Embryonic facial prominence (tissue), 1 donor: ENCODE data around the gene LMO2.
"Not testable (repeated sequence)": the region's sequence is repeated elsewhere in the genome, so short reads cannot be mapped to it uniquely, and the experiment has no call there.

Experiments
- DNase-seq: peaks from one replicate; pipeline ENCODE4 v3.0.0-alpha.2; 2016; ENCODE audit errors: extremely low spot score

LMO2 gene

DNA sequence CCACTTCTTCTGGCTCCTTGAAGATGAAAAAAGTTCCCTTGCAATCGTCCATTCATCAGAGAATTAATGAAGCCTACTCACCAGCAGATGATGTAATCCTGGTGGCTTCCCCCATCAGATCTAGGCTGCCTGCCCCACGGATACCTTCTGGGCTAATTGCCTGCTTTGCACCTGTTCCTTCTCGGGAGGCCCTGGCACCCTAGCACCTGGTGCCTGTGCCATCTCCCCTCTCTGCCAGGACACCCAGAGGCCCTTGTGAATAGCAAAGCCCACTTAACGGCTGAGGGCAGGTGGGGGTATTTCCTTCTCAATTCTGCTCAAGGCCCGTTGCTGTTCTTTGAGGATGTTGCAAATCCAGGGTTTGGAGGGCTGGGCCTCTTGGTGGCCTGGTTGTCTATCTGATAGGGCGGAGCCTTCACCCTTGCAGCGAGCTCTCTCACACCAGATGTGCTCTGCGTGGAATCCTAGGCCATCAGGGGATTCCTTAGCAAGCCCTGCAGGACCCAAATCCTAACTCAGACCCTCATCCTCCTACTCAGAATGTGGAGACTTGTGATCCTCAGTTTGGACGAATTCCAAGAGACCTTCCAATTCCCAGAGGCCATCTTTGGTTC lies at the start of gene LMO2:
Gene LMO2, minus strand, starts transcription at position 363 of the 614 bp plus-strand sequence. CDS start 22,360 bp downstream, outside the sequence.
- DNase-seq = no peak

DNA sequence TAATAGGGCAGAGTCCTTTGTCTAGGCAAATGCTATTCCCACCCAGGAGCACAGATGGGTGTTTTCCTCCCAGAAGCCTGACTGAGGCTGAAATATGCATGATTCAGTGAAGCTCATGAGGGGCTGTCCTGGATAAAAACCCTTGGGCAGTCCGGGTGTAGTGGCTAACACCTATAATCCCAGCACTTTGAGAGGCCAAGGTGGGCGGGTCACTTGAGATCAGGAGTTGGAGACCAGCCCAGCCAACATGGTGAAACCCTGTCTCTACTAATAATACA lies 48.6 kb upstream of the LMO2 start:
- no peak for DNase-seq

DNA sequence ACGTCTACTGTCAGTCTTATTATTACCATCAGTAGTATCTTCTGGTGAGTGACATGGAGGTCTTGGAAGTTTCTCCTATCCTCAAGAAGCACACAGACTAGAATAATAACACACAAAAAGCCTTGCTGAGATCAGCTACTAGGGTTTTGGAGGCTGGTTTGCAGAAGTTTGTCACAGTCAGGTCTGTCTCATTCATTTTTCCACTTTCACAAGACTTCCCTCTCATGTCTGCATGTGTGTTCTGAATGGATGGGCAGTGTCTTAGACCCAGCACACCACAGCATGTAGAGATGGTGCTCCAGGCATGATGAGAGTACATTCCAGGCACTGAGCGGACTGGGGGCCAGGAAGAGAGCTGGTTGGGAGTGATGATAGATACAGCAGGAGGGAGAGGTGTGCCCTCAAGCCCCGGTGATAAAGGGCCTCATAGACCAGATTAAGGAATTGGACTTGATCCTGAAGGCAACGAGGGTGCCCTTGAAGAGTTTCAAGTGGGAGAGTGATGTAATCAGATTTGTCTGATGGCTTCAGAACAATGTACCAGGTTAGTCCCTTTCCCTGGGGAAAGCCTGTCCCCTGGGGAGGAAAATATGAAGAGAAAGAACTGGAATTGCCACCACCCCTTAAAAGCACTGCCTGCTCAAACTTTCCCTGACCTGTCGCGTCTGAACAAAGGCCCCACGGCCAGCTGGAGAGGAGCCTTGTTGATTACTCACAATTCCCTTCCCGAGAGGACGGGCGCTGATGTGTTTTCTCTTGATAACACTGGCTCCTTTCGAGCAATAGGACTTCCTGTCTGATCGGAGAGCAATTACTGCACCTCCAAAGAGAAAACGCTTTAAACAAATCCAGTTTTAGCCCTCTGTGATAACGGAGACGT lies 45.1 kb upstream of the LMO2 start:
- DNase-seq = no peak

DNA sequence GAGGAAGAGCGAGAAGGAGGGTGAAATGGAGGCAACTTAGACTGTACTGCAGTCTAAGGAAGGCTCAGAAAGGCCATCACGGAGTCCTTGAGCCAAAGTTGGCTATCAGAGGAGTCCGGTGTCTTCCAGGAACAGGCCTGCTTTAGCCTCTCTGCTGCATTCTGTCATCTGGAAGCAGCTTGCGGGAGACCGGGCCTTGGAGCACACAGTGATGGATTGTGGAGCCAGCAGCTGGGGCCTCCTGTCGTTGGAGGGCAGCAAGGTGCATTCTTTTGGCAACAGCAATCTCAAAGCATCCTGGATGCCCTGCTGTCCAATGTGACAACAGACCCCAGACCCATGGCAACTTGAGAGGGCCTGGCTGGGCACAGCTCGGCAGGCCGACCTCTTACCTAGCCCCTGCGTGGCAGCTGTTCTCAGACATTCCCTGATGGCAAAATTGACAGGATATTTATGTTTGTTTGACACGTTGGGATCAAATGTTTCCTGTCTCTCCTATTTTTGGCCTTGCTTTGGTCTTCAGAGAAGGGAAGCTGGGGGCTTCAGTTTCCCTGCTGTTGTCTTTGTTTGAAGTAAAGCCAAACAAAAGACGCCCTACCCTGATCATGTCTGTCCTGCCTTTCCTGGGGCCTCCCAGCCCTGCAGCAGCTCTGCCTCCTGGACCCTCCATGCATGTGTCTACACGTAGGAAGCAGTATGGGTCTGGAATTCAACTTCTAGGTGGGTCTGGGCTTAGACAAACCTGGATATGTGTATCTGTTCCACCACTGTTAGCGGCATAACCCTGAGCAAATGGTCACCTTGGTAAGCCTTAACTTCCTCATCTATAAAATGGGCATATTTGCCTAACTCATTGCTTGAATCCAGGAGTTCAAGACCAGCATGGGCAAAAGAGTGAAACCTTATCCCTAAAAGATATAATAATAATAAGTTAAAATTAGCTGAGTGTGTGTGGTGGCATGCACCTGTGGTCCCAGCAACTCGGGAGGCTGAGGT lies 43.9 kb upstream of the LMO2 start:
- DNase-seq = no peak

DNA sequence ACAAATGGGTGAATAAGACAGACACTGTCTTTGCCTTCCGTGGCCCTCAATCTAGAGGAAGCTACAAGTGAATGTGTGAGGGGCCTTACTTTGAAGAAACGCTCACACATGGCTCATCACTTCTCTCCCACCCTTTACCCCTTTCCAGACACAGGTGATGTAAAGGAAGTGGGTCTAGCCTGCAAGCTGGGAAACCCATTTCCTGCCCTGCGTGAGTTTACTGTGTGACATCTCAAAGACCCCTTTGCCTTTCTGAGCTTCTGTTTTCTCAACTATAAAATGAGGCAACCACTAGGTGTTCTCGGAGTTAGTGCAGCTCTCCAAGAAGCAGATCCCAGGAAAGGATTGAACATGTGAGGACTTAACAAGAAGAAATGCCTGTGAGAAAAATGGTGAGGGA lies 43.1 kb upstream of the LMO2 start:
- no peak for DNase-seq

DNA sequence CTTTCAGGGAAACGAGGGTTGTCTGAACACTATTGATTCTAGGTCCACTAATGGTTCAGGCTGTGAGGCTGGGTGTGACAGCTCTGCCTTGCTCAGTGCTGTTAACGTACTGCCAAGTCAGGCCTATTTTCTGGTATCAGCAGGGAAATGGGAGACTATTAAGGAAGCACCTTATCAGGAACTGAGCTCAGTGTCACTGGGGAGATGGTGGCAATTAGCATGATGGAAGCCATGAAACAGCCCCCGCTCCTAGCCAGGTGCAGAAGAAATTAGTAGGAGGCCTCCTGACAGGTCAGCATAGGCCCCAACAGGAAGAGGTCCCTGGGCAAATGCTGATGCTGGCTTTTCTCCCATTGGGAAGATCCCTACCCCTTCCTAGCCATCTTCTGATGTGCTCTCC lies 42.6 kb upstream of the LMO2 start:
- no peak for DNase-seq

DNA sequence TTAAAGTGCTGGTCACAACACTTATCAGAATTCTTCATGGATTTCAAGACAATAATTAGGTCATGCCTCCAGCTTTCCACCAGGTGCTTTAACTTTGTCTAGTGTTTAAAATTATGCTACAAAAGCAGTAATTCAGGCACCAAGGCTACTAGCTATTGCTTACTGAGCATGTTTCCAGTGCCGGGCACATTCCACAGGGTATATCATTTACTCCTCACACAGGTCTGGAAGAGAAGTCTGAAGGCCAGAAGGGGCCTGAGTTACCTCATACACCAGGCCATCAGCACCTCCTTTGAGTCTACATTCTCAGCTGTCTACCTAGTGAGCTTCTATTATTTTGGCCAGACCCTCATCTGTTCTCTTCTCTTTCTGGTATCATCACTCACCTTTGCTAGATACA lies 41.7 kb upstream of the LMO2 start:
- no peak for DNase-seq

DNA sequence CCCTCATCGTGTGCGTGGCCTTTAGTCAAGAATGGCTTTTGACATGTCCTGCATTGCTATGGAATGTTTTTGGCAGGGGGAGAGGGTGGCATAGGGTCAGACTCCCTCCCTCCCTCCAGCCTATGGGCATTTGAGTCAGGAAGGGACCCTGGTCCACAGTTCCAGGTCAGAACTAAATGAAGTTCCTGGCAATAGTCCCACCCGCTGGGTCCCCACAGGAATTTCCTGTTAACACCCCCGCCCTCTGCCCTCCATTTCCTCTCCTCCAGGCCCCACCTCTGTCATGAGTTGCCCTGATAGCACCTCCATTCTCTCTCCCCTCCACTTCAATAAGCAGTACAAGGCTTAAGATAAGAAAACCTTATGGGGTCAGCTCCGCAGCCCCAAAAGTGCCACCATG lies 40.8 kb upstream of the LMO2 start:
- no peak for DNase-seq

DNA sequence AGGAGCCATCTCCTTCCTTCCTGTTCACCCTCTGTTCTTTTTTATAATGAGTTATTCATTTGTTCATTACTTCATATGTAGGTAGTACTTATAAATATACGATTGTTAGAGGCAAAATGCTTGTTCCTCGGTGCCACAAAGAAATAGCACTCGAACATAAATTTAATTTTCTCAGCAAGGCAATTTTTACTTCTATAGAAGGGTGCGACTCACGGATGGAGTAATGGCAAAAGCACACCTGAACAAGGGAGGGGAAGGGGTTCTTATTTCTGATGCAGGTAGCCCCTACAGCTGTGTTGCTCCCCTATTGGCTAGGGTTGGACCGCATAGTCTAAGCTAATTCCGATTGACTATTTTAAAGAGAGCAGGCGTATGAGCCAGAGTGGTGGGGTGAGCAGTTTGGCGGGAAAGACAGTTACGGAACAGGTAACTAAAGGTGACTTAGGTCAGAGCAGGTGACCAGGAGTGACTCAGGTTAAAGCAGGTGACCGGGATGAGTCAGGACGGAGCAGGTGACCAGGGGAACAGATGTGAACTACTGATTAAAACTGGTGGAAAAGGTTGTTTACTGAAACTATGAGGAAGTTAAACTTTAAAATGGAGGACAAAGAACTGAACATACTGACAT lies 40.0 kb upstream of the LMO2 start:
- DNase-seq = not testable (repeated sequence)

DNA sequence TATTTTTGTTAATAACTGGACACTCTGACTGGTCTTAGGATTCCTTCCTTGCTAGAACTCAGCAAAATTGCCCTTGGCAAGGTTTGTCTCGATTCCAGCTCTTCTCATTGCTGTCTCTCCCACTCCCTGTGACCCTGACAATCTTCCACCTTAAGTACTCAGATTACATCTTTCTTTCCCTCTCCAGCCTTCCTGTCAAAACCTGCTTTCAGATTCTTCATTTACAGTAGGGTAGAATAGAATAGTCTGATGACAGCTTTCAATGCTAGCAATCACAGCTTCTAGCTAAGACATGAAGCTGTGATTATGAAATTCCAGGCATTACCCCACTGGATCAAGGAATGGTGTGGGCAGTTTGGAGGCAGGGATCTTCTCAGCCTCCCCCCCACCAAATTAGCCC lies 39.2 kb upstream of the LMO2 start:
- DNase-seq = no peak

DNA sequence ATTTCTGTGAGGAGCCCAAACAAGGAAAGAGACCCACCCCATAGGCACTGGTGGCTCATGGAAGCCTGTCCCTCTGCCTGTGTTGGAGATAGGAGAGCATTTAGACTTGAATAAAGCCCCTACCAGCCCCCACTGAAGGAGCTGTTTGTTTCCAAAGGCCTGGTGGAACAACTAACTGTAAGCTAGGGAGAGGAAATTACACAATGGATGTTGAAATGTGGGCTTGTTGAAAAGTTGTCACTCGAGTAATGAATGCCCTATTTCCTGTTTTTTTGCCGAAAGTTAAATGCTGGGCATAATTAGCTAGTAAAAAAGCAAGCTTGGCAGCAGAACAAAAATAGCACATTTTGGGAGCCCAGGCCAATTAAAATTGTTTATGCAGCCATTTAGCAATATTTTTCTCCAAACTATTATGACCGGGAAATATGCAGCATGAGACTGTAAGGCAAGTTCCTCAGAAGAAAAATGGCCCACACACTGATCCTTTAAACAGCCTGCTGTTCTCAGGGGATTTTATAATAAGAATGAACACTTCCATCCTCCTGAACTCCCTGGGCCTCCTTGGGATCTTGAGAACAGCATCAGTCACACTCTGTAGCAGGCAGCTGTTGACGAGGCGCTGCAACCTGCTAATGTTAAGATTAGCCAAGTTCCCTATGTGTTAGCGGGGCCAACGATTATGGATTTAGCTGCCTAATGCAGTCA lies 38.6 kb upstream of the LMO2 start:
- DNase-seq = no peak

DNA sequence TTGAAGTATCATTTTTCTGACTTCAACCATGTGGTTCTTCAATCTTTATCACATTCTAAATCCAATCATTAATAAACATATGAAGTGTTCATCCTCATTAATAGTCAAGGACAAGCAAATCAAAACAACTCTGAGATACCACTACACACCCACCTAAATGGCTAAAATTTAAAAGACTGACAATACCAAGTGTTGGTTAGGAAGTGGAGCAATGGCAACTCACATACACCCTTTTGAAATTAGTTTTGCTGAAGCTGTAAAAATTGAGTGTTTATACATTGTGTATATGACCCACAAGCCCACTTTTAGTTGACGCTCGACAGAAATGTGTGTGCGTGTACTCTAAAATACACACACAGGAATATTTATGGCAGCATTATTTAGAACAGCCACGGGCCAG lies 36.7 kb upstream of the LMO2 start:
- DNase-seq = no peak

DNA sequence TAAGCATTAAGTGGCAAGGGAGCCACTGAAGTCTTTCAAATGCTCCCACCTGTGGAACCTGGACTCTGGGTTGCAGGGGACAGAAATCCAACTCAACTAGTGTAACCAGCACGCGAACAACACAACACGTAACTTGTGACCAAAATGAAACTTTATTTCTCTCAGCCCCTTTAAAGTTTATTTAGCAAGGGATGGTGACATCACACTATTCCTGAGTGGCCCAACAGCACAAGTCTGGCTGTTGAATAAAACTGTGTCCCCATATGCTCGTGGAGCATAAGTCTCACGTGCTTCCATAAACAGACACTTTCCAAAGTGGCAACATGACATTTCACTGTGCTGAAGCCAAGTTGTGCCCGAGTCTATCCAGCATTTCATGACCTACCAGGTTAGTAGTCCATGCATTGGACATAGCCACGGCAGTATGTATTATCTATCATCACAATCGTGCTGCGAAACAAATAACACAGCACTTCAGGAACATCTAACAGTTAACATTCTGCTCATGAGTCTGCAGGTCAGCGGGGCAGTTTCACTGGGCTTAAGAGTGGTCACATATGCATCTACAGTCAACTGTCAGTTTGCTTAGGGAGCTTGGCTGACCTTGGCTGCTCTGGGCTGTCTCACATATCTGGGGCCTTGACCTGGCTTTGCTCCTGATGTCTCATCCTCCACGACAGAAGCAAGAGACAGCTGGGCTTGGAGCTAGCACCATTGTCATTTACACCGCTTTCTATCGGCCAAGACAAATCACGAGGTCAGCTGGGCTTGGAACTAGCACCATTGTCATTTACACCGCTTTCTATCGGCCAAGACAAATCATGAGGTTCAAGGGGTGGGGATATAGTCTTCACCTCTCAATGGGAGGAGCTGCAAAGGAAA lies 35.0 kb upstream of the LMO2 start:
- no peak for DNase-seq

DNA sequence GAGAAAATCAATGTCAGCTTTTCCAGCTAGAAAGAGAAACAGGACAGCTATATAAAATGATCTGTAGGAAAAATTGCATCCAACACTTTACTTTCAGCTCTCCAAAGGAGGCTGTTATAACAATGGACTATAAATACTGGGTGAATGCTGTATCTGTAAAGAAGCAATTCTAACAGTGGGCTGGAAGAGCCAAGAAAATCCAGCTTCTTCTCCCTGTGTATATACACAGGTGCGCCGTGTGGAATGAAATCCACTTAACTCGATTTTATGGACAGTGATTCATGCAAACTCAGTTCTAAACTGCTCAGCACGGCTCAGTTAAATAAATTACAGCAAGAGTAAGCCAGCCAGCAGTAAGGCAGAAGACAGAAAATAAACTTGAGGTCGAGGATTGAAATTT lies 32.5 kb upstream of the LMO2 start:
- DNase-seq = no peak

DNA sequence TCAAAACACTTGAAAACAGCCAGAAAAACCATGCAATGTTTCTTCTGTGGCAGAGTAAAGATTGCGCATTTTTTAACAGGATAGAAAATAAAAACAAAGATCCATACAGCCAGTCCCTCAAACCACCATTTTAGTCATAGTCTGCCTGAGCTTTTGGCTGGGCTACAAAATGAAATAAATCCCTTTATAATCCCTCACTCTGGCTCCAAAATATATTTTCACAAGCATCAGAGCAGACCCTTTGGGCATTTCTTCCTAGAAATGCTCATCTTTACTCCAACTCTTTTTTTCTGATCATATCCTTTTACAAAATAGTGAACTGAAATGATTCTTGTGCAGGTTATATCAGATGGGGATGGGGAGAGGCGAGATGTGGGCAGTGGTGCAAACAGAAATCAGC lies 31.8 kb upstream of the LMO2 start:
- DNase-seq = no peak

DNA sequence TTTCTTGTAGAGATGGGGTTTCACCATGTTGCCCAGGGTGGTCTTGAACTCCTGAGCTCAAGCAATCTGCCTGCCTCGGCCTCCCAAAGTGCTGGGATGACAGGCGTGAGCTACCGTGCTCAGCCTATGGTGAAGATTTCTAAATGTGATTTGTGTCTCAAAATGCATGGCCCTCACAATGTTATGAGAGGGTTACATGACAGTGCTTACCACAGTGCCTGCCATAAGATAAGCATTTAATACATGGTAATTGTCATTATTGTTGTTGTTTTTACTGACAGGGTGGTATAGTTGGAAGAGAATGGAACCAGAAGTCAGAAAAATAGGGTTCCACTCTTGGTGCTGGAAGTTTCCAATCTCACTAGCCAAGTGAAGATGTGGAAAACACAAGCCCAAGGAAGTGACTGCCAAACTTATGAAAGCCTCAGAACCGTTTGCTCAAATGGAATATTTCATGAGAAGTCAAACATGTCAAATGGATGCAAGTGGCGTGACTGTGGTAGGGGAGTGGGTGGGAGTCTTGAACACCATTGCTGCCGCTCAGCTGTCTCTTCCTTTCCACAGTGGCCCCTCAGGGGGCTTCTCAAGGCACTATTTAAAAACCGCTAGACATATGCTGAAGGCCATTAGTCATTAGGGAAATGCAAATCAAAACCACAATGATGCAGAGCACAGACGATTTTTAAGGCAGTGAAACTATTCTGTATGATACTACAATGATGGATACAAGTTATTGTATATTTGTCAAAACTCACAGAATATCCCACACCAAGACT lies 29.1 kb upstream of the LMO2 start:
- no peak for DNase-seq

DNA sequence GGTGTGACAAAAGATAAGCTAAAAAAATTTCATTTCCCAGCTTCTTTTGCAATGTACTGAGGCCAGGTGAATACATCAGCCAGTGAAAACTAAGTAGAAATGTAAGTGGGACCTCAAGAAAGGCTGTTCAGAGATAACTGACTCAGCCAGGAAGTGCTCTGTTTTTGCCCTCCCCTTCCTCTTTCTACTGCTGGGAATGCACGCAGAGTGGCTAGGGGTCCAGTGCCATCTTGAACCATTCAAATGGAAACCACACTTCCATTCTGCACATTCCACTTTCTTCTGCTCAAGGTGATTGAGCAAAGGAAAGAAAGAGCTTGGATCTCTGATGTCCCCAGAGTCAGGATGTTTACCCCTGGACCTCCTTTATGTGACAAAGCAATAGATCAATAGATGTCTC lies 27.8 kb upstream of the LMO2 start:
- DNase-seq = no peak

DNA sequence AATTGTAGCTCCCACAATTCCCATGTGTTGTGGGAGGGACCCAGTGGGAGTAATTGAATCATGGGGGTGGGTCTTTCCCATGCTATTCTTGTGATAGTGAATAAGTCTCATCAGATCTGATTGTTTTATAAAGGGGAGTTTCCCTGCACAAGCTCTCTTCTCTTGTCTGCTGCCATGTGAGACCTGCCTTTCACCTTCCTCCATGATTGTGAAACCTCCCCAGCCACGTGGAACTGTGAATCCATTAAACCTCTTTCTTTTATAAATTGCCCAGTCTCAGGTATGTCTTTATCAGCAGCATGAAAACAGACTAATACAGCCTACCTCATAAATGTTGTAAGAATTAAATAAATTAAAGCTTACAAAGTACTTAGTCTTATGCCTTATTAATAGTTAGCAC lies 25.5 kb upstream of the LMO2 start:
- DNase-seq = not testable (repeated sequence)

DNA sequence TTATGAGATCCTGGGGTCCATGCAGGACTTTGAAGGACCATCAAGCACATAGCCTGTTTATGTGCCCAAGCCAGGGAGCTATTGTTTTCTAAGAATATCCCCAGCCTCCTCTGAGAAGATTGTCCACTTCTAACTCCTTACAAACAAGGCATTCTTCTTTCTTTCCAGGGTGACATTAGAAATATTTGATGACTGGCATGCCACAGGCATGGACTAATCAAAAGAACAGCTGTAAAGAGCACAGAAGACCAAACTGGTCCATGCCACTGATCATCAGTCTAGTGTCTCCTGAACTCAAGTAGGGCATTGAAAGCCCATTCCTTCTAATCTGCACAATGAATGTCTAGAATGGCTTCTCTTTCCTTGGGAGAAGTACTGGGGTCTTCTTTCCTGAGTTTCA lies 24.9 kb upstream of the LMO2 start:
- no peak for DNase-seq

DNA sequence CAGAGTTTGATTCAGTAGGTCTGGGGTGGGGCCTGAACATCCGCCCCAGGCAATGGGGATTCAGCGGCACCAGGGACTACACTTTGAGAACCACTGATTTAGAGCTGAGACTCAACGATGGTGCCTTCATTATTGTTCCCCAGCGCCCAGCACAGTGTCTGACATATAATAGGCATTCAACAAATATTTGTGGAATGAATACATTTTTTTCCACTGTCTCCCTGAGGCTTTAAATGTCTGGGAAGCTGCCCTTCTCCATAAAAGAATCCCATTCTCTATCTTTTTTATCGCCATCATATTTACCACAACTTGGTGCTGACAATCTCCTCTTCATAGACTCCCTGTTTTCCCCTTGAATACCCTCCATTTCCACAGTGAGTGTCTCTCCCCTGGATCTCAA lies 23.6 kb upstream of the LMO2 start:
- no peak for DNase-seq
